GM23248 (cell line): Measurements from ENCODE around the gene IRF3. TPM values are rescaled to one million over a fixed set of nuclear protein-coding genes. Genes with fewer than 3 reads are reported as not detected.

ENCODE experiments used
- DNase-seq: peaks from one replicate; pipeline ENCODE4 v3.0.0-alpha.2; 2015
- H2AFZ ChIP-seq: fragments of 200-600 bp; sonication (generic); 2 replicates; pipeline ENCODE4 v1.6.1; 2016; ENCODE audit warnings: antibody characterized with exemption
- H3F3A ChIP-seq: fragments of 200-600 bp; sonication (generic); 2 replicates; pipeline ENCODE4 v1.6.1; 2016; ENCODE audit warnings: mild to moderate bottlenecking, antibody characterized with exemption, mixed run types; ENCODE audit not compliant: insufficient read depth
- H3K27ac ChIP-seq: fragments of 200-600 bp; sonication (generic); 2 replicates; pipeline ENCODE4 v1.5.1; 2016; ENCODE audit warnings: mild to moderate bottlenecking
- H3K27me3 ChIP-seq: fragments of 200-600 bp; sonication (generic); replicated peaks from 2 replicates; pipeline ENCODE4 v1.6.1; 2016; ENCODE audit warnings: mild to moderate bottlenecking; ENCODE audit not compliant: insufficient read depth
- H3K36me3 ChIP-seq: fragments of 200-600 bp; sonication (generic); 2 replicates; pipeline ENCODE4 v1.6.1; 2016; ENCODE audit warnings: low read depth, mild to moderate bottlenecking
- H3K4me1 ChIP-seq: fragments of 200-600 bp; sonication (generic); 2 replicates; pipeline ENCODE4 v1.6.1; 2016; ENCODE audit warnings: mild to moderate bottlenecking; ENCODE audit not compliant: insufficient read depth
- H3K4me2 ChIP-seq: fragments of 200-600 bp; sonication (generic); one replicate; pipeline ENCODE4 v1.6.1; 2016; ENCODE audit warnings: mild to moderate bottlenecking; ENCODE audit not compliant: unreplicated experiment
- H3K4me3 ChIP-seq: fragments of 200-600 bp; sonication (generic); 2 replicates; pipeline ENCODE4 v1.5.1; 2016; ENCODE audit warnings: mild to moderate bottlenecking
- H3K79me2 ChIP-seq: fragments of 200-600 bp; sonication (generic); 2 replicates; pipeline ENCODE4 v1.6.1; 2016; ENCODE audit warnings: mild to moderate bottlenecking; ENCODE audit not compliant: insufficient read depth
- H3K9ac ChIP-seq: fragments of 200-600 bp; sonication (generic); 2 replicates; pipeline ENCODE4 v1.6.1; 2016; ENCODE audit warnings: mild to moderate bottlenecking
- H3K9me2 ChIP-seq: fragments of 200-600 bp; sonication (generic); 2 replicates; pipeline ENCODE4 v1.6.1; 2016; ENCODE audit warnings: mixed run types, mild to moderate bottlenecking, moderate library complexity; ENCODE audit not compliant: insufficient read depth
- H3K9me3 ChIP-seq: fragments of 200-600 bp; sonication (generic); one replicate; pipeline ENCODE4 v1.6.1; 2017; ENCODE audit warnings: low read depth
- H4K20me1 ChIP-seq: fragments of 200-600 bp; sonication (generic); 2 replicates; pipeline ENCODE4 v1.6.0; 2016; ENCODE audit not compliant: insufficient read depth
- EZH2 ChIP-seq: fragments of 200-600 bp; sonication (generic); IDR thresholded peaks from 2 replicates; pipeline ENCODE4 v1.6.1; 2018; ENCODE audit warnings: antibody characterized with exemption, mild to moderate bottlenecking; ENCODE audit not compliant: insufficient read depth, poor library complexity, severe bottlenecking
- EZH2phosphoT487 ChIP-seq: fragments of 200-600 bp; sonication (generic); IDR thresholded peaks from 2 replicates; pipeline ENCODE4 v1.6.1; 2018; ENCODE audit warnings: antibody characterized with exemption, moderate library complexity, mild to moderate bottlenecking, low read depth; ENCODE audit not compliant: insufficient read depth
- WGBS, 2 experiments: methylation state at CpG; one replicate each; pipeline ENCODE4 v1.1.6; 2015 to 2017; ENCODE audit warnings: low lambda C conversion rate in 2 of 2, low coverage in 1 of 2; ENCODE audit errors: missing lambda C conversion rate in 2 of 2; 5-methylcytosine and 5-hydroxymethylcytosine counted together
- in situ Hi-C: fragments of 300-500 bp; cut with MboI; formaldehyde crosslinking; loops from 2 replicates; pipeline ENCODE4 v1.15.0; 2020
- polyA plus RNA-seq: library from polyadenylated mRNA; unstranded; fragments of >200 nt; fragmentation: Nextera tagmentation; extraction: Ambion mirVana; gene quantifications from 2 replicates; pipeline ENCODE4 v1.2.1, GENCODE V29; 2016
- total RNA-seq: library from RNA; depleted of rRNA; stranded (reverse); fragments of >200 nt; shearing (Covaris generic); gene quantifications from 2 replicates; pipeline ENCODE4 v1.2.3, GENCODE V29; 2014

Gene IRF3
- total and polyA plus RNA-seq, 2 experiments from 2014 or later = 28.6 to 50.0 TPM

DNA sequence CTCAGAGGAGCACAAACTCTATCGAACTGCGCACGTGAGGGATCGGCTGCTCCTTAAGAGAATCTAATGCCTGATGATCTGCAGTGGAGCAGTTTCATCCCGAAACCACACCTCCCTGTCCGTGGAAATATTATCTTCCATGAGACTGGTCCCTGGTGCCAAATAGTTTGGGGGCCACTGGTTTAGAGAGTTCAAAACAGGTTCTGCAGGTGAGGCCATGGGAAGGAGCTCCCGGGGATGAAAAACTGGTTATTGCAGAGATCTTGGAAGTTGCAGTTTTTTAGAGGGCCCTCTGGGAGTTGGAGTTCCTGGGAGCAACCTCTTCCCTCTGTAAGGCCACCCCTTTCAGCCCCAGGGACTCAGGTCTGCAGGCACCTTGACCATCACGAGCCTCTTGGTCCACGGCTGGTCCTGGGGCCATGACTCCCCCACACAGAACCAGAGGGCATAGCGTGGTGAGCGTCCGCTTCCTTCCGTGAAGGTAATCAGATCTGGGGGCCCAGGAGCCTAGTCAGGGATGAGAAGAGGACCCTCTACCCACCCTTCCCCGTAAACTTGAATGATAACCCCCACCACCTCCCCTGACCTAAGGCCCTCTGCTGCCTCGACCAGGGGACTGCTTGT, 5.2 kb downstream of the IRF3 start:
- WGBS, 2 experiments = 90 to 92% methylated on average over 14 to 15 of the region's 15 CpGs
- peaks cover 5% of the 10 kb centered on the region; the same call in 1 of the 2 replicates for H3K36me3 ChIP-seq
- H3F3A ChIP-seq = peaks cover 18% of the 10 kb centered on the region
- H3K27me3 ChIP-seq = no peaks in the 10 kb centered on the region
- no peak overlapping the region for H3K4me3 ChIP-seq
- 0 out of 2 replicates have a peak, but pooled peaks cover 5% of the 10 kb centered on the region for H3K4me1 ChIP-seq
- no peak overlapping the region for H2AFZ ChIP-seq
- in situ Hi-C loops = no loop called here
- H3K4me2 ChIP-seq = no peak overlapping the region
- no peaks in the 10 kb centered on the region for H3K9me3 ChIP-seq
- TF ChIP-seq EZH2phosphoT487 (no peak), EZH2 (no peak)
- peaks cover 18% of the 10 kb centered on the region for H3K79me2 ChIP-seq
- no peaks in the 10 kb centered on the region for H4K20me1 ChIP-seq
- H3K27ac ChIP-seq = no peak overlapping the region
- H3K9me2 ChIP-seq = no peaks in the 10 kb centered on the region
- no peak for DNase-seq
- H3K9ac ChIP-seq = no peak overlapping the region

DNA sequence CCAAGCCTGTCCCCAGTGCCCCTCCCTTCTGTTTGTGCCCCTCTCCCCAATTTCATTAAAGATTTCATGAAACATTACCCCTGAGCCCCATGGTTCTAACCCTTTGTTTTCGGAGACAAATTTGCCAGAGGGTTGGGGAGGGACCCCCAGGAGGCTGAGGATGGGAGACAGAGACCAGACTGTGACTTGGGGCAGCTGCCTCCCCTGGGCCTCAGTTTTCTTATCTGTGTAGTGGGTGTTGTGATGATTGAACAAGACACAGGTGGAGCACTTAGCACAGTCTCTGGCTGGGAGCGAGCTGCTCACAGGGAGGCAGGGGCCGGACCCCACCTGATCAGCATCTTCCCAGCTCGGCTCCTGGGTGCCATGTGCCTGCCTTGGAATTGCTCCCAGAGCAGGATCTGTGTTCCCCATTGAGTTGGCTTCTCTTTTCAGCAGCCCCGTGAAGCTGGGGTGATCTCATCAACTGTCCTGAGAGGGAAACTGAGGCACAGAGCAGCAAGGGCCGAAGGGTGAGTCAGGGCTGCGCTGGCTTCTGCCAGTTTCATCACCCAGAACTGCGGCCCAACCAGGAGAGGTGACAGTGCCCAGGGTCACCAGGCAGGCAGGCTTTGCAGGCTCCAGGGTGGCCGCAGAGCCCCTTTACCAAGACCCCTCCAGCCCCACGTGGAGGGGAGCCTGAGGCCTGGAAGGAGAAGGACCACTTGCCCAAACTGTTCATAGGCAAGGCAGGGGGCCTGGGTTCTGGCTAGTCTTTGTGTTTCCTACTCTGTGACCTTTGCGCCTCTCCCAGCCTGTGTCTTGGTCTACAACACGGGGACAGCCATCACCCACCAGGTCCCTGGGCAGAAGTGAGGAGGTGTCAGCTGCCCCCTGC, 6.9 kb downstream of the IRF3 start:
- TF ChIP-seq EZH2phosphoT487 = no peak
- no peak for TF ChIP-seq EZH2
- H3F3A ChIP-seq = peaks cover 13% of the 10 kb centered on the region
- no peak overlapping the region for H2AFZ ChIP-seq
- H3K27ac ChIP-seq = no peak overlapping the region
- H3K9ac ChIP-seq = no peak overlapping the region
- H3K4me2 ChIP-seq = no peak overlapping the region
- no peak overlapping the region for H3K4me3 ChIP-seq
- WGBS, 2 experiments = 91 to 94% methylated on average over 12 of the region's 12 CpGs
- H3K9me3 ChIP-seq = no peaks in the 10 kb centered on the region
- H3K4me1 ChIP-seq = 0 out of 2 replicates have a peak, but pooled peaks cover 2% of the 10 kb centered on the region
- H3K27me3 ChIP-seq = no peaks in the 10 kb centered on the region
- in situ Hi-C loops = no loop called here
- H3K9me2 ChIP-seq = no peaks in the 10 kb centered on the region
- no peak for DNase-seq
- peaks cover 26% of the 10 kb centered on the region for H3K79me2 ChIP-seq
- peaks cover 5% of the 10 kb centered on the region; the same call in 1 of the 2 replicates for H3K36me3 ChIP-seq
- no peaks in the 10 kb centered on the region for H4K20me1 ChIP-seq

DNA sequence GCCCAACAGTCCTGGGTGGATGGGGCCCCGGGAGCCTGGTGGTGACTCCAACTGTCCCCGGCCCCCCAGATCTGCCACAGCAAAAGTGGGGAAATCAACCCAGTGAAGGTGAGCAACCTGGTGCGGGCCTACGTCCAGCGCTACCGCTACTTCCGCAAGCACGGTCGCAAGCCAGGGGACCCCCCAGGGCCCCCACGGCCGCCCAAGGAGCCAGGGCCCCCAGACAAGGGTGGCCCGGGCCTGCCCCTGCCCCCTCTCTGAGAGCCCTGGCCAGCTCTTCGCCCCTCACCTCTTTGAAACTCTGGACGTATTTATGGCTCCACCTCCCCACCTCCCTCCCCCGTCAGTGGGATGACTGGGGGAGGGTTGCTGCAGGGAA, 7.5 kb downstream of the IRF3 start:
- Histone ChIP-seq H3K9me2 (no peaks in the 10 kb centered on the region), H3K36me3 (peaks cover 5% of the 10 kb centered on the region; the same call in 1 of the 2 replicates), H3K4me3 (no peak overlapping the region), H3K4me2 (no peak overlapping the region), H3K27me3 (no peaks in the 10 kb centered on the region), H3K27ac (no peak overlapping the region), H4K20me1 (no peaks in the 10 kb centered on the region), H3F3A (peaks cover 11% of the 10 kb centered on the region), H3K79me2 (peaks cover 23% of the 10 kb centered on the region), H3K9me3 (no peaks in the 10 kb centered on the region), H3K4me1 (no peaks in the 10 kb centered on the region), H2AFZ (no peak overlapping the region), H3K9ac (no peak overlapping the region)
- in situ Hi-C loops = no loop called here
- TF ChIP-seq EZH2 (no peak), EZH2phosphoT487 (no peak)
- DNase-seq = no peak
- 84 to 96% methylated on average over 3 to 11 of the region's 15 CpGs for WGBS, 2 experiments

DNA sequence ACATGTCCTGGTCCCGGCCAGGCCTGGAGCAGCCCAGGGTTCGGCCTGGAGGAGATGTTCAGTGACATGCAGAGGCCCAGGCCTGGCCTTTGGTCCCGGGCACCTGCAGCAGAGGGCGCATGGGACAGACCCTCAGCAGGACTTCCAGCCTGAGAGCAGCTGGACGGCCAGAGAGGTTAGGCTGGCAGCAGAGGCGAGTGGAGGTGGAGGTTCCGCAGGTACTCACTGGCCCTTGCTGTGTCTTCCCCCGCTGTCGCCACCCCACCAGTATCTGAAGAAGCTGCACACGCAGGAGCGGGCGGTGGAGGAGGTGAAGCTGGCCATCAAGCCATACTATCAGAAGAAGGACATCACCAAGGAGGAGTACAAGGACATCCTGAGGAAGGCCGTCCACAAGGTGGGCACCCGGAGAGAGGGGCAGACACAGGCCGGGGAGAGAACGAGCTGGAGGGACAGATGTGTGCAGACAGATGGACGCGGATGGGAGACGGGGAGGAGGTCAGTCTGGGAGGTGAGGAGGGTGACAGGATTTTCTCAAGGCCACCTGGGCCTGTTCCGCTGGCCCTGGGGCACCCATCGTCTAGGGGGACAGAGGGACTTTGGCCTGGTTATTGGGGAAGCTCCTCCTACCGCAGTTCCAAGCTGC, 8.0 kb downstream of the IRF3 start:
- H3K36me3 ChIP-seq = peaks cover 5% of the 10 kb centered on the region; the same call in 1 of the 2 replicates
- H3K4me3 ChIP-seq = no peak overlapping the region
- H3K9me3 ChIP-seq = no peaks in the 10 kb centered on the region
- no peaks in the 10 kb centered on the region for H4K20me1 ChIP-seq
- DNase-seq = no peak
- H3K9me2 ChIP-seq = no peaks in the 10 kb centered on the region
- no peak overlapping the region for H2AFZ ChIP-seq
- H3K27me3 ChIP-seq = no peaks in the 10 kb centered on the region
- no peaks in the 10 kb centered on the region for H3K4me1 ChIP-seq
- WGBS, 2 experiments = 86 to 87% methylated on average over 22 of the region's 22 CpGs
- H3K9ac ChIP-seq = no peak overlapping the region
- TF ChIP-seq EZH2phosphoT487 (no peak), EZH2 (no peak)
- H3K4me2 ChIP-seq = no peak overlapping the region
- peaks cover 18% of the 10 kb centered on the region; the same call in 1 of the 2 replicates for H3K79me2 ChIP-seq
- H3F3A ChIP-seq = peaks cover 11% of the 10 kb centered on the region
- no peak overlapping the region for H3K27ac ChIP-seq
- in situ Hi-C loops = no loop called here
